UCSD-AML1 (cell line): Measurements from ENCODE around the gene WNK3.

ENCODE experiments used
- DNase-seq: peaks from one replicate; lab custom pipeline; 2025; ENCODE audit not compliant: unreplicated experiment; lab: John Stamatoyannopoulos, UW

WNK3 gene

DNA sequence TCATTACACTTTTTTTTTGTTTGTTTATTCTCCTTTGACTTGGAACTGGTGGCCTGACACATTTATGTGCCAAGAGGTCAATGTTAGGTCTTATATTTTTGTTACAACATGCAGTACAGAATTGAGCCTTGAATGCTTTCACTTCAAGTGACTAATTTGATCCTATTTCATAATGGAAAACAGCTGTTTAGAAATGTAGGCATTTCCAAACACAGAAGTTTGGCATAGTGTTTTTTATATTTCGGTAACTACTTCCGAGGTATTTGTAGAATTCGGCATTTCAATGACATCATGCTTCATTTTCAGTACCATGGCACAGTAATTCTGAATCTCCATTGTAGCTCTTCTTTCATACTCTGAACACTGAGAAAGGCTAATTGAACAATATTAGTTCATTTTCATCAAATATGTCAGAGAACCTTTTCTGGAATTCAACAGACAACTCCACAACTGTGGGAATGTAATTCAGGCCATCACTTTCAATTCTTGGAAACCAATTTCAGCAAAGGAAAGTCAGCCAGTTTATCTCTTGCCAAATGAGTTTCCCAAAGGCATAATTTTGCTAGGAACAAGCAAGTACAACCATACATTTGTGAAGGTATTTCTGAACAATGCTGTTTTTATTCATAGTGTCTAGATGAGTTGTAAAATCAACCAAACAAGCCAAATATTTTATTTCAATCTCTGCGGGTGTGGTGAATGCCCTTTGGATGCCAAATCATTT, 186.2 kb downstream of the WNK3 start:
- DNase-seq: no peak

GRCh38 chrX:54171091-54171490, 186.8 kb downstream of the WNK3 start:
- no peak for DNase-seq

- DNase-seq: no peak
These were observed 190.9 kb downstream of the WNK3 start for GRCh38 chrX:54166915-54167314.

DNA sequence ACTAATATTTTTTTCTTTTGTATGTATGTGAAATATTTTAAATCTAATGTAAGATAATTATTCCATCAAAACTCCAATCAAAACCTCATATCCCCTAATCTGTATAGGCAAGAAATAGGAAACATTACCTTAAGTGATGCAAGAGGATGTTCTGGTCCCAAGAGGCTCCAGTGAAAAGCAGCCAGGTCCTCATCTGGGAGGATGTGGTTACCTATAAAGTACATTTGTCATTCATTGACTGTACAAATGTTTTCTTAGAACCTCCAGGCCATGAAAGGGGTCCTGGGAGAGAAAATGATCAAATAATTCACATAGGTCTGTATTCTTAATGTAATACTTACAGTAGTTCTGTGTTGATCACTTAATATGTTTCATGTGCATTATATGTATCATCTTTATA, 200.3 kb downstream of the WNK3 start:
- no peak for DNase-seq
